HG03139 (cell line): Measurements from ENCODE around the gene TBC1D8B.
"Not testable (repeated sequence)": the region's sequence is repeated elsewhere in the genome, so short reads cannot be mapped to it uniquely, and the experiment has no call there.

ENCODE experiments used
- ATAC-seq: cut with Tn5 transposase; IDR thresholded peaks from one replicate; pipeline ENCODE4 v1.9.1; 2021; ENCODE audit not compliant: unreplicated experiment

The TBC1D8B gene

DNA sequence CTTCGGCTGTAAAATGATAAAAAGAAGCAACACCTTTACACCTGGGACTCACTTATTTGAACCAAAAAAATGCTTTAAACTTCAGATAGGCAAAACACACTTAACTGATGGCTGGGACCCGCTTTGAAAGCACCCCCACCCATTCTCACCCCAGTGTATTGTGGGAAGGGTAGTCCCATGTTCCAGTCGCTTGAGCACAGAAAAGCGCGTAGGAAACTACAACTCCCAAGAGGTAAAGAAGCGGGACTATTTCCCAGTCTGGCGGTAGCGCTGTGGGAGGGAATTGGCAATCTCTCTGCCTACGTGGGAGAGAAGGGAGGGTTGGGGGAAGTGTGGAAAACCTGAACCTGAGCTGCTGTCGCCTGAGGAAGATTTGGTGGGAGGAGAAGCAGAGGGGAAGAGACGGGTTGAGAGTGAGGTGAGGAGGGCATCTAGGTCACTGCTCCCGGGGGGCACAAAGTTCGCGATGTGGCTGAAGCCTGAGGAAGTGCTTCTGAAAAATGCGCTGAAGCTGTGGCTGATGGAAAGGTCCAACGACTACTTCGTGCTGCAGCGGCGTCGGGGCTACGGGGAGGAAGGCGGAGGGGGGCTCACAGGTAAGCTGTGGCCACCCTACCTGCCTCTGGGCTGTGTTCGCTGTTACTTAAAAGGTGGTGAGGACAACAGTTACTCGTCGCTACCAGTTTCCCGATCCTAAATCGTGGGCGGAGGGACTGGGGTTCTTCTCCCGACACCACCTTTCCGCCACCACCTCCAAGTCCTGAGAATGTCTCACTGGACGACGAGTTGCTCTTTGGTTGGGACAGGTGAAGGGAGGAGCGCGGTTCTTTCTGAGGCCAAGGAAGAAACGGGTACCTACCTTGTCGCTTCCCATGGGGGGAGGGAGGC, at the start of gene TBC1D8B:
Gene TBC1D8B, plus strand, starts transcription at position 286 of the 888 bp plus-strand sequence. Its CDS starts 181 bp downstream, at position 467.
- peak; percentile 95 for ATAC-seq

GRCh38 chrX:106769288-106769687, 33.2 kb upstream of the TBC1D8B start:
- not testable (repeated sequence) for ATAC-seq

GRCh38 chrX:106774981-106775380, 27.5 kb upstream of the TBC1D8B start:
- ATAC-seq, result no peak

- ATAC-seq, result no peak
Observed at GRCh38 chrX:106780264-106780663, 22.2 kb upstream of the TBC1D8B start.

DNA sequence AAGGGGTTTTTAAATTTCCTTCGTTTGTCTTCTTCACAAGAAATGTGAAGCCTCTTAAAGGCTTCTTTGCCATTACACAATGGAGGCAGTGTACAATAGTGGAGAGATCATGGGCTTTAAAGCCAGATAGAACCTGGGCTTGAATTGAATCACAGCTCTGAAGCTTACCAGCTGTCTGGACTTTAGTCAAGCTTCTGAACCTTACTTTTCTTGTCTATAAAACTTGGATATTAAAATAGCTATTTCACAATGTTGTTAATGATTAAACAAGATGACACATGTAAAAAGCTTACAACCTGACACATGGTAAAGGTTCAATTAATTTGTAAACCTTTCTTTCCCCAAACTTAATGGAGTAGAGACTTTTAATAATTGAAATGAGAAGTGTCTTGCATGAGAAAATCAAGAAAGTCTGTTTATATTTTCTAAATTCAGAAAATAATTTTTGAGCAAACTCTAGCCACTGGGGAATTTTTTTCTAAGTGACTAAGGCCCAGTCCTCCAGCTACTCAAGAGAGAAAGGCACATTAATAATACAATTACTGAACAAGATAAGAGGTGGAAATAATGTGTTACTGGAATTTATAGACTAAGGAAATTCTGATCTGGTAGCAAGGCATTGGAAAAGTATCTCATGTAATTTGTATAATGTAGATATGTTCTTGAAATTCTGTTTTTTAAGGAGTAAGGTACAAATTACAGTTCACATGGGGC, 21.7 kb upstream of the TBC1D8B start:
- no peak for ATAC-seq

GRCh38 chrX:106783716-106784115, 18.8 kb upstream of the TBC1D8B start:
- ATAC-seq, result no peak

DNA sequence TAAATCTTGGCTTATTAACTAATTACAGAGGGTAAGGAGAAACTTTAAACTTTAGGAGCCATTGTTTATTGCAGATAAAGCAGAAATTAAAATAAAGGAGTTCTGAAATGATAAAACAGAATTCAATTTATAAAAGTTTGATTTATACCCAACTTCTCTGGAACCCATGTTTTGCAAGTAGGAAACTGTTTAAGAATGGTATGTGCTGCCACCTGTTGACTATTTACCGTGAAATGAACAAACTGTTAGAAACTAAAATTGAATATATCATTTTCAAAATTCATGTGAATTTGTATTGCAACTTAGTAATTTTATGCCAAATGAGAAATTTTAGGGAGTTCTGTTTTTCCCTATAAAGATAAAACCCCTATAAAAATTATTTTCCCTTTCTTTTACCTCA, 11.0 kb upstream of the TBC1D8B start:
- no peak for ATAC-seq

DNA sequence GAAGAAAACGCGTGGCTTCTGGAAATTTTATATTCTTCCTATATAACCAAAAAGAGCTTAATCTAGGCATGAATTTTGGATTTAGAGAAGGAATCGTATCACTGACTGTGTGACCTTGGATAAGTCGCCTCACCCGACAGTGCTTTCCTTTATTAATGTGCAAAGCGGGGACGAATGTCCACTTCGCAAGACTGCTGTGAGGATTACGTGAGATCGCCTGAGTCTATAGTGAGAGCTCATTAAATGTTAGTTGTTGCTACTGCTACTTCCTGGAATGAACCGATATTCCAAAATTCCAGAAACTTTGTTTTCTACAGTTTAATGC, 448 bp upstream of the TBC1D8B start:
- peak; percentile 8 for ATAC-seq

DNA sequence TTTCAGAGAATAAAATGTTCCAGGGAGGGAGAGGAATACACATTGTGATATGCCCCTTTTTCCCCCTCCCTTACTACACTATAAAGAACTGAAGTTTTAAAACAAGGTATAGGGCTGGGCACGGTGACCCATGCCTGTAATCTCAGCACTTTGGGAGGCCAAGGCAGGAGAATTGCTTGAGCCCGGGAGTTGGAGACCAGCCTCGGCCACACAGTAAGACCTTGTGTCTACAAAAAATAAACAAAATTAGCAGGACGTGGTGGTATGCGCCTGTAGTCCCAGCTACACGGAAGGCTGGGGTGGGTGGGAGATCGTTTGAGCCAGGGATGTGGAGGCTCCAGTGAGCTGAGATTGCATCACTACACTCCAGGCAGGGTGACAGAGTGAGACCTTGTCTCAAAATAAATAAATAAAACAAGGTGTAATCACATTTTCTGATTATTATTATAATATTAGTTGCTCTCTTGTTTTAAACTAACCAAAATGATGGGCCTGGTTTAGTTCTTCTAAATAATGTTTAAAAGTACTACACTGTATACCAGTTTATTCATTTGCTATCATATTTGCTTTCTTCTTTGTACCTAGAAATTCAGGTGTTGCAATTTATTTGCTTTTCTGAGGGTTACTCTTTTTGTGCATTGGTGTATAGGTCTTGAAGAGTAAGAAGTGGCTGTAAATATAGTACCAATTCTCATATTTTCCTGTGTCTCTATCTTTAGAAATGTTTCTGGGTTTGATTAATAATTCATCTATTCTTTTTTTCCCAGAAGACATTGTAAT, 8.8 kb downstream of the TBC1D8B start:
- no peak for ATAC-seq

- ATAC-seq, result not testable (repeated sequence)
Observed at GRCh38 chrX:106812930-106813329, 10.5 kb downstream of the TBC1D8B start.

DNA sequence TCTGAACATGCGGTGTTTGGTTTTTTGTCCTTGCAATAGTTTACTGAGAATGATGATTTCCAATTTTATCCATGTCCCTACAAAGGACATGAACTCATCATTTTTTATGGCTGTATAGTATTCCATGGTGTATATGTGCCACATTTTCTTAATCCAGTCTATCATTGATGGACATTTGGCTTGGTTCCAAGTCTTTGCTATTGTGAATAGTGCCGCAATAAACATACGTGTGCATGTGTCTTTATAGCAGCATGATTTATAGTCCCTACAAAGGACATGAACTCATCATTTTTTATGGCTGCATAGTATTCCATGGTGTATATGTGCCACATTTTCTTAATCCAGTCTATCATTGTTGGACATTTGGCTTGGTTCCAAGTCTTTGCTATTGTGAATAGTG, 11.6 kb downstream of the TBC1D8B start:
- ATAC-seq, result not testable (repeated sequence)

DNA sequence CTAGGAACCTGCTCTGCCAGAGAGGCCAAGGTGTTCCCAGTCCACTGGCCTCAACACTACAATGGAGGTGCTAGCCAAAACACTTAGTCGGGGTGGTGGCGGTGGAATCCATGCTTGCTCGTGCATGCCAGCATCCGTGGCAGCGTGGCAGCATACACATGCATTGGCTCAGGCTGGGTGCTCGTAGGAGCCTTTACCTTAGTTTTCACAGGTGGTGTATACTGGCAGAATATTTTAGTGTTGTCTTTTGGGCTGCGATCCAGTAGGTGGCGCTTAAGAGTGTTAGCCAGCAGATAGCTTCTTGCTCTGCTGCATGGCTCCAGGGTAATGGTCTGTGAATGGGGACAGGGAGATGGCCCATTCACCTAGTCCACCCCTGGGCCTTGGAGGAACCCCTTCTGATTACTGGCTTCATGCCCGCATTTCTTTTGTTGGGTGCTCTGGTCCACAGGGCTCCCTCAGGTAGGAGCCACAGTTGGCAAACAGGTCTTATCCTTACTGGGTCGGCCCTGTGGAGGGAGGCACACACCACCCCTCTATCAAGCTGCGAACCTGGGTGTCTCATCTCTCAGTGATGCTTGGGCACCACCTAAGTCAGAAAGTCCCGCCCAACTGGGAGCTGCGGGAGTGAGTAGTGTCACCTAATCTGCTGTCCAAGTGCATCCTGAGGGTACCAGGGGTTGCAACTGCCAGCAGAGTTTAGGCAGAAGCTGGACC, 60.7 kb downstream of the TBC1D8B start:
- ATAC-seq, result no peak

GRCh38 chrX:106863697-106864096, 61.2 kb downstream of the TBC1D8B start:
- ATAC-seq, result no peak

DNA sequence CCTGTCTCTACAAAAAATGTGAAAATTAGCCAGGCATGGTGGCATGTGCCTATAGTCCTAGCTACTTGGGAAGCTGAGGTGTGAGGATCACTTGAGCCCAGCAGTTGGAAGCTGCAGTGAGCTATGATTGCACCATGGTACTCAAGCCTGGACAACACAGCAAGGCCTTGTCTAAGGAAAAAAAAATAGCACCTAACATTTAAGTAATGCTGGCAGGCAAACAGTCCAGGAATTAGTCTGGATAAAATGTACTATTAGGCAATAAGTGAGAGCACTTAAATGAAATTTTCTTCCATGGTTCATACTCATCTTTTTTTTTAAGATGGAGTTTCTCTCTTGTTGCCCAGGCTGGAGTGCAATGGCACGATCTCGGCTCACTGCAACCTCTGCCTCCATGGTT, 70.3 kb downstream of the TBC1D8B start:
- not testable (repeated sequence) for ATAC-seq

DNA sequence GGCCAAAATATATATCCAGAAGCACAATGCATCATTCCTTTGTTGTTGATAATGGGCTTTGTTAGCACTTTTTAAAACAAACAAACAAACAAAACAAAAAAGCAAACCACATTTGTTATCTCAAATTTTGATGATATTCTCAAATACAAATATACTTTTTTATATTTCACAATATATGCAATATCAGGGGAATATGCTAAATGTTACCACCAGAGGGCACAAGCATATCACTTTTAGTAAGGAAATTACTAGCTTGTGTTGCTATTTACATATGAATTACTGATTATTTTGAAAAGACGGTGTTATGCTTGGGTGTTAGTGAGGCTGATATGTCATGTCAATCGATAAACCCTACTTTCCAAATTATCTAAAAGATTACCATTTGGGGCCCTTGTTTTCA, 71.6 kb downstream of the TBC1D8B start:
- ATAC-seq, result no peak

DNA sequence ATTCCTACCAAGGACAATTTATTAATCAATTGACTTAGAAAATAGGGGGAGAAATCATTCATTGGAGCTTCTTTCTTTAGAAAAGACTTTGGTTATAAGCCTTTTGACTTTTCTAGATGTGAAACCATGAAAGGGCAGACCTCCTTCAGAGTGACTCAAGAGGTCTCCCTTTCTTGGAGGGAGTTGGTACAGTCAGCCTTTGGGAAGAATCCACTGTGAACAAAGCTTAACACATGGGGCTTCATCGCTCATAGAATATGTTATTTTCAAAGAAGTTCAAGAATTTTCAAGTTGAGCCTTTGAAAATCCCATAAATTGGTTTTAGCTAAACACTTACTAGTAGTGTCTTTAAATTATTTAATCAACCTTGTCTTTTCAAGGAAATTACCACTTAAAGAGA, 72.7 kb downstream of the TBC1D8B start:
- ATAC-seq, result no peak

DNA sequence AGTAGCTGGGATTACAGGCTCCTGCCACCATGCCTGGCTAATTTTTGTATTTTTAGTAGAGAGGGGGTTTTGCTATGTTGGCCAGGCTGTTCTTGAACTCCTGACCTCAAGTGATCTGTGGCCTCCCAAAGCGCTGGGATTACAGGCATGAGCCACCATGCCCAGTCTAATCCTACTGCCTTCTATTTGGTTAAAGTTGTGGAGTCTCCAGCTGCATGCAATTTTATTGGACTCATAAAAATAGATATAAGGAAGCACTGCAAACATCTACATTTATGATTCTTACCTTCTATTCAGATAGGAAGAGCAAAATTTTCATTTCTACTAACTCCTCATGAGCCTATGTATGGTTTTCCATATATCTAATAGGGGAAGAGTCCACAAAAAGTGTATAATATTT, 87.0 kb downstream of the TBC1D8B start:
- ATAC-seq, result no peak

DNA sequence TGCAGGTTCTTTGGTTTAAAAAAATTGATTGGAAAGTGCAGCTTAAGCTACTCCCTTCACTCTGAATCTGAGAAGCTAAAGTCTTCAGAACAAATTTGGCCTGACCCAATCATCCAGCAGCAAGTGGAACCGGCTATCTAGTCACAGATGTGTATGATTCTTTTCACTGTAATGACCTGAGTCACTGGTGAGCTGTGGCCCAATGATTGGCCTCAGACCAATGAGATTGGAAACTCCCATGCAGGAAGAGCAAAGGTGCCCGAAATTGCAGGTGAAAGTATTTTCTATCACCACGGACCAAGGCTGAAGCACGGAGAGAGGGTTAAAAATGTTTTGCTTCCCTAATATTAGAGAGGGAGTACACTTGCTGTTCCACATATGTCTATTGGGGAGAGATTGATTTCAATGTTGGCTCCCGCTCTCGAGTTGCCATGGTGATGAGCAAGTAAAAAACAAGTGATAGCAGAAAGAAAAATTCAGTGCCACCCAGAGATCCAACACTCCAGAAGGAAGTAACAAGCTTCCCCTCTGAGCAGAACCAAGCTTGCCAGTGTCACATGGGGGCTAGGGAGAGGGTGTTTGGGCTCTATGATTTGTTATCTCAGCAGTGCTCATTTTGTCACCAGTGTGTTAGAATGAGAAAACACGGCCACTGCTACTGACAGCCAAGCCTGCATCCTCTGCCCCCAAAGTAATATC, 89.4 kb downstream of the TBC1D8B start:
- ATAC-seq, result no peak

DNA sequence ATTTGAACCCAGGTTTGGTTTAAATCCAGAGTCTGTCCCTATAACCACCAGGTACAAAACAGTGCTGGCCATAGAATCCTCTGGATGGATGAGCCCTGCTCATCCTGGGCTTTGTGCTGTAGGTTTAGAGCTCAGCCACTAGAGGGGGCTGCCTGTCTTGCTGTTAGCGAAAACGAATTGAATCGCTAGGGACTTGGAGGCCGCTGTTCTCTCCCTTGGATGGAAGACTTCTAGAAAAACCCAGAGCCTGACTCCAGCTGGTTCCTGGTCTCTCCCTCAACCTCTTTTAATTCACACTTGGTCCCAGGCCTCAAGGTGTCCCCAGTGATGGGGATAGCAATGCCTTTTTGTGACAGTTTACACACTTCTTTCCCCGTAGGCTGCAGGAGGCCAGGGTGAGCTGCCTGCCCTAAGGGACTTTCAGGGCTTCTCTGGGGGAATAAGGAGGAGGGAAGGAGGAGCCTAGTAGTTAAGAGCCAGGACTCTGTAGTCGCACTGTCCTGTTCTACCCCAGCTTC, 92.0 kb downstream of the TBC1D8B start:
- ATAC-seq, result peak; percentile 67

GRCh38 chrX:106894978-106895452, 92.5 kb downstream of the TBC1D8B start:
- no peak for ATAC-seq
